Prostate gland (tissue), 2 donors: ENCODE measurements around the gene RBM39.
"Not testable (repeated sequence)": the region's sequence is repeated elsewhere in the genome, so short reads cannot be mapped to it uniquely, and the experiment has no call there.

Source experiments
- POLR2AphosphoS5 ChIP-seq: sonication (generic); formaldehyde crosslinking; IDR thresholded peaks from one replicate; pipeline ENCODE4 v1.6.1; 2017; ENCODE audit warnings: antibody characterized with exemption
- TF ChIP-seq, protein P1 (sequence below), 4 experiments: fragments of 200-600 bp in 2 of 4; fragments of 450-650 bp in 2 of 4; sonication (generic) in 2 of 4; IDR thresholded peaks; 1 replicate in 3 of 4; 2 replicates in 1 of 4; pipeline ENCODE4 v1.5.1; 2016 to 2019; ENCODE audit warnings: antibody characterized with exemption in 4 of 4, mild to moderate bottlenecking in 2 of 4, moderate library complexity in 2 of 4

DNA sequence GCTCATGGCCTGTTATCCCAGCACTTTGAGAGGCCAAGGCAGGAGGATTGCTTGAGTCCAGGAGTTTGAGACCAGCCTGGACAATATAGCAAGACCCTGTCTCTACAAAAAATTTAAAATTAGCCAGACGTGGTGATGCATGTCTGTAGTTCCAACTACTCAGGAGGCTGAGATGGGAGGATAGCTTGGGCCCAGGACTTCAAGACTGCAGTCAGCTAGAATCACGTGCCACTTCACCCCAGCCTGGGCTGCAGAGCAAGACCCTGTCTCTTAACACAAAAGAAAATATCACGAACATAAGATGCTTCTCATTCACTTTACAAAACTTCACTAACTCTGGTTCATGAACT lies 2.4 kb upstream of the RBM39 start:
- not testable (repeated sequence) for TF ChIP-seq POLR2AphosphoS5
- TF ChIP-seq, protein P1, sequence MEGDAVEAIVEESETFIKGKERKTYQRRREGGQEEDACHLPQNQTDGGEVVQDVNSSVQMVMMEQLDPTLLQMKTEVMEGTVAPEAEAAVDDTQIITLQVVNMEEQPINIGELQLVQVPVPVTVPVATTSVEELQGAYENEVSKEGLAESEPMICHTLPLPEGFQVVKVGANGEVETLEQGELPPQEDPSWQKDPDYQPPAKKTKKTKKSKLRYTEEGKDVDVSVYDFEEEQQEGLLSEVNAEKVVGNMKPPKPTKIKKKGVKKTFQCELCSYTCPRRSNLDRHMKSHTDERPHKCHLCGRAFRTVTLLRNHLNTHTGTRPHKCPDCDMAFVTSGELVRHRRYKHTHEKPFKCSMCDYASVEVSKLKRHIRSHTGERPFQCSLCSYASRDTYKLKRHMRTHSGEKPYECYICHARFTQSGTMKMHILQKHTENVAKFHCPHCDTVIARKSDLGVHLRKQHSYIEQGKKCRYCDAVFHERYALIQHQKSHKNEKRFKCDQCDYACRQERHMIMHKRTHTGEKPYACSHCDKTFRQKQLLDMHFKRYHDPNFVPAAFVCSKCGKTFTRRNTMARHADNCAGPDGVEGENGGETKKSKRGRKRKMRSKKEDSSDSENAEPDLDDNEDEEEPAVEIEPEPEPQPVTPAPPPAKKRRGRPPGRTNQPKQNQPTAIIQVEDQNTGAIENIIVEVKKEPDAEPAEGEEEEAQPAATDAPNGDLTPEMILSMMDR (IDR thresholded peaks at IDR 0.05), result not testable (repeated sequence)
